ENCODE measurements around the gene GSTK1. TPM values are rescaled to one million over a fixed set of nuclear protein-coding genes. Genes with fewer than 3 reads are reported as not detected.

The GSTK1 gene
- total and polyA plus RNA-seq, 10 of the 15 experiments (the other 5 are each of a cell fraction or from before 2014, with no cell fraction given), result 76.2 to 166 (median 127) TPM

- TF ChIP-seq, protein P1, sequence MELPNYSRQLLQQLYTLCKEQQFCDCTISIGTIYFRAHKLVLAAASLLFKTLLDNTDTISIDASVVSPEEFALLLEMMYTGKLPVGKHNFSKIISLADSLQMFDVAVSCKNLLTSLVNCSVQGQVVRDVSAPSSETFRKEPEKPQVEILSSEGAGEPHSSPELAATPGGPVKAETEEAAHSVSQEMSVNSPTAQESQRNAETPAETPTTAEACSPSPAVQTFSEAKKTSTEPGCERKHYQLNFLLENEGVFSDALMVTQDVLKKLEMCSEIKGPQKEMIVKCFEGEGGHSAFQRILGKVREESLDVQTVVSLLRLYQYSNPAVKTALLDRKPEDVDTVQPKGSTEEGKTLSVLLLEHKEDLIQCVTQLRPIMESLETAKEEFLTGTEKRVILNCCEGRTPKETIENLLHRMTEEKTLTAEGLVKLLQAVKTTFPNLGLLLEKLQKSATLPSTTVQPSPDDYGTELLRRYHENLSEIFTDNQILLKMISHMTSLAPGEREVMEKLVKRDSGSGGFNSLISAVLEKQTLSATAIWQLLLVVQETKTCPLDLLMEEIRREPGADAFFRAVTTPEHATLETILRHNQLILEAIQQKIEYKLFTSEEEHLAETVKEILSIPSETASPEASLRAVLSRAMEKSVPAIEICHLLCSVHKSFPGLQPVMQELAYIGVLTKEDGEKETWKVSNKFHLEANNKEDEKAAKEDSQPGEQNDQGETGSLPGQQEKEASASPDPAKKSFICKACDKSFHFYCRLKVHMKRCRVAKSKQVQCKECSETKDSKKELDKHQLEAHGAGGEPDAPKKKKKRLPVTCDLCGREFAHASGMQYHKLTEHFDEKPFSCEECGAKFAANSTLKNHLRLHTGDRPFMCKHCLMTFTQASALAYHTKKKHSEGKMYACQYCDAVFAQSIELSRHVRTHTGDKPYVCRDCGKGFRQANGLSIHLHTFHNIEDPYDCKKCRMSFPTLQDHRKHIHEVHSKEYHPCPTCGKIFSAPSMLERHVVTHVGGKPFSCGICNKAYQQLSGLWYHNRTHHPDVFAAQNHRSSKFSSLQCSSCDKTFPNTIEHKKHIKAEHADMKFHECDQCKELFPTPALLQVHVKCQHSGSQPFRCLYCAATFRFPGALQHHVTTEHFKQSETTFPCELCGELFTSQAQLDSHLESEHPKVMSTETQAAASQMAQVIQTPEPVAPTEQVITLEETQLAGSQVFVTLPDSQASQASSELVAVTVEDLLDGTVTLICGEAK (IDR thresholded peaks at IDR 0.05; ENCODE audit: borderline replicate concordance), result no peak
Measured at GRCh38 chr7:143308632-143309031, 45.4 kb downstream of the GSTK1 start (continued).

GRCh38 chr7:143314127-143314526 is 50.9 kb downstream of the GSTK1 start:
- Histone ChIP-seq H3K79me2 (ENCODE audit: control insufficient read depth, insufficient read depth, low read length) (no peaks in the 10 kb centered on the region), H3K4me1 (ENCODE audit: control insufficient read depth, insufficient read depth, low read length) (peaks cover 11% of the 10 kb centered on the region), H3K4me2 (ENCODE audit: control insufficient read depth, insufficient read depth) (0 out of 2 replicates have a peak overlapping the region, but pooled peaks have one; percentile 33), H3K27me3 (replicated peaks in 1 of 2; ENCODE audit: control insufficient read depth in 2 of 2, insufficient read depth in 2 of 2, low read length in 1 of 2) (no peaks in the 10 kb centered on the region), H3K27ac (ENCODE audit: control insufficient read depth, insufficient read depth) (no peak overlapping the region), H2AFZ (ENCODE audit: control insufficient read depth, low read depth, low read length) (no peak overlapping the region), H3K36me3 (ENCODE audit: control insufficient read depth in 2 of 2, insufficient read depth in 2 of 2, low read length in 1 of 2) (no peaks in the 10 kb centered on the region; a peak in 1 of 4 replicates), H4K20me1 (ENCODE audit: control insufficient read depth, insufficient read depth) (no peaks in the 10 kb centered on the region), H3K9ac (ENCODE audit: control insufficient read depth, insufficient read depth, low read length) (no peak overlapping the region), H3K4me3 (no peak overlapping the region), H3K9me3 (replicated peaks; ENCODE audit: control insufficient read depth, insufficient read depth, low read length) (no peaks in the 10 kb centered on the region; the same call in 2 of the 3 replicates)
- in situ Hi-C loops (cut with MboI) (no loop called here), intact Hi-C loops (cut with micrococcal nuclease; ENCODE audit: unreplicated experiment) (no loop called here)
- no TSS peak for BruUV-seq (replicated peaks)
- FAIRE-seq (no peak), DNase-seq (ENCODE audit: low read depth, low spot score) (no peak), ATAC-seq (no peak)
- TF ChIP-seq, protein P2, sequence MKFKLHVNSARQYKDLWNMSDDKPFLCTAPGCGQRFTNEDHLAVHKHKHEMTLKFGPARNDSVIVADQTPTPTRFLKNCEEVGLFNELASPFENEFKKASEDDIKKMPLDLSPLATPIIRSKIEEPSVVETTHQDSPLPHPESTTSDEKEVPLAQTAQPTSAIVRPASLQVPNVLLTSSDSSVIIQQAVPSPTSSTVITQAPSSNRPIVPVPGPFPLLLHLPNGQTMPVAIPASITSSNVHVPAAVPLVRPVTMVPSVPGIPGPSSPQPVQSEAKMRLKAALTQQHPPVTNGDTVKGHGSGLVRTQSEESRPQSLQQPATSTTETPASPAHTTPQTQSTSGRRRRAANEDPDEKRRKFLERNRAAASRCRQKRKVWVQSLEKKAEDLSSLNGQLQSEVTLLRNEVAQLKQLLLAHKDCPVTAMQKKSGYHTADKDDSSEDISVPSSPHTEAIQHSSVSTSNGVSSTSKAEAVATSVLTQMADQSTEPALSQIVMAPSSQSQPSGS (IDR thresholded peaks at IDR 0.05; ENCODE audit: low read length), result peak; percentile 34; the same call in 1 of the 2 replicates
- TF ChIP-seq SIN3A (IDR thresholded peaks at IDR 0.05; ENCODE audit: low read depth, low read length) (no peak), IRF4 (IDR thresholded peaks at IDR 0.05; ENCODE audit: low read depth, low read length) (peak; percentile 30; the same call in 1 of the 2 replicates), NFIC (IDR thresholded peaks at IDR 0.05; ENCODE audit: low read depth, low read length) (peak; percentile 55), JUNB (IDR thresholded peaks at IDR 0.05) (peak; percentile 67), BRCA1 (IDR thresholded peaks at IDR 0.05; ENCODE audit: low read depth, low read length) (no peak)
- ChIA-PET SMC1A (ENCODE audit: uncharacterized antibody, unreplicated experiment) (interaction anchor here (1.3 kb wide), 1 partner anchor 17 kb away, joined by 3 read pairs; no protein-coding TSS in a partner anchor), CTCF (no interaction called here), POLR2A (no interaction called here), RAD21 (ENCODE audit: unreplicated experiment) (no interaction called here)
